NB4 (cell line): ENCODE data around the gene AMIGO1.
A peak's percentile ranks its signal among the peaks of the same experiment; 100 is the strongest.

ENCODE experiments used
- DNase-seq: peaks from one replicate; pipeline ENCODE4 v3.0.0; 2010; ENCODE audit warnings: low read depth
- H3K4me3 ChIP-seq: one replicate; pipeline ENCODE4 v1.5.1; 2011; ENCODE audit warnings: mild to moderate bottlenecking, low read depth, low read length, moderate library complexity
- MYC ChIP-seq: IDR thresholded peaks from 2 replicates; pipeline ENCODE4 v1.6.1; 2011; ENCODE audit warnings: low read depth, low read length
- POLR2A ChIP-seq: IDR thresholded peaks from 2 replicates; pipeline ENCODE4 v1.6.1; 2011; ENCODE audit warnings: mild to moderate bottlenecking; ENCODE audit not compliant: insufficient read length; ENCODE audit errors: extremely low read depth
- TF ChIP-seq, protein P1 (sequence below): IDR thresholded peaks from 2 replicates; pipeline ENCODE4 v1.6.1; 2011; ENCODE audit warnings: low read depth, low read length
- TF ChIP-seq, protein P2 (sequence below): IDR thresholded peaks from one replicate; pipeline ENCODE4 v1.5.1; 2012; ENCODE audit warnings: low read depth, low read length

AMIGO1 gene

DNA sequence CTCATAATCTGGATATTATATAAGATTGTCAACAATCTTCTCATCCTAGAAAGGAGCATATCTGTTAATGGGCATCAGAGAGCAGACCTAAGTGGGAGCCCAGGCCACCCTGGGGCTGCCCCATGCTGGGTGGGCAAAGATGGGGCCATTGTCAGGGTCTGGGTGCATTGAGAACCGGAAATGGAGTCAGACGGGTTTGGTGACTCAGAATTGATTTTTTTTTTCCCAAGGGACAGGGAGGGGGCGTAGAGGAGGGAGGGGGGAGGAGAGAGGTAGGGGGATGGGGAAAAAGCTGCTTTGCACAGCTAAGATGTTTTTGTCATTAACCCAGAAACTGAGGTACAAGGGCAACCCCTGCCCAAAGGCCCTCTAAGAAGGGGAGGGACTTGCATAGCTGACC is 24.5 kb downstream of the AMIGO1 start:
- TF ChIP-seq, protein P1, sequence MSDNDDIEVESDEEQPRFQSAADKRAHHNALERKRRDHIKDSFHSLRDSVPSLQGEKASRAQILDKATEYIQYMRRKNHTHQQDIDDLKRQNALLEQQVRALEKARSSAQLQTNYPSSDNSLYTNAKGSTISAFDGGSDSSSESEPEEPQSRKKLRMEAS, result no peak
- TF ChIP-seq POLR2A, result no peak
- TF ChIP-seq, protein P2, sequence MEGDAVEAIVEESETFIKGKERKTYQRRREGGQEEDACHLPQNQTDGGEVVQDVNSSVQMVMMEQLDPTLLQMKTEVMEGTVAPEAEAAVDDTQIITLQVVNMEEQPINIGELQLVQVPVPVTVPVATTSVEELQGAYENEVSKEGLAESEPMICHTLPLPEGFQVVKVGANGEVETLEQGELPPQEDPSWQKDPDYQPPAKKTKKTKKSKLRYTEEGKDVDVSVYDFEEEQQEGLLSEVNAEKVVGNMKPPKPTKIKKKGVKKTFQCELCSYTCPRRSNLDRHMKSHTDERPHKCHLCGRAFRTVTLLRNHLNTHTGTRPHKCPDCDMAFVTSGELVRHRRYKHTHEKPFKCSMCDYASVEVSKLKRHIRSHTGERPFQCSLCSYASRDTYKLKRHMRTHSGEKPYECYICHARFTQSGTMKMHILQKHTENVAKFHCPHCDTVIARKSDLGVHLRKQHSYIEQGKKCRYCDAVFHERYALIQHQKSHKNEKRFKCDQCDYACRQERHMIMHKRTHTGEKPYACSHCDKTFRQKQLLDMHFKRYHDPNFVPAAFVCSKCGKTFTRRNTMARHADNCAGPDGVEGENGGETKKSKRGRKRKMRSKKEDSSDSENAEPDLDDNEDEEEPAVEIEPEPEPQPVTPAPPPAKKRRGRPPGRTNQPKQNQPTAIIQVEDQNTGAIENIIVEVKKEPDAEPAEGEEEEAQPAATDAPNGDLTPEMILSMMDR, result no peak
- no peak for TF ChIP-seq MYC
- H3K4me3 ChIP-seq, result peak overlapping the region; percentile 81
- peak; percentile 57 for DNase-seq

DNA sequence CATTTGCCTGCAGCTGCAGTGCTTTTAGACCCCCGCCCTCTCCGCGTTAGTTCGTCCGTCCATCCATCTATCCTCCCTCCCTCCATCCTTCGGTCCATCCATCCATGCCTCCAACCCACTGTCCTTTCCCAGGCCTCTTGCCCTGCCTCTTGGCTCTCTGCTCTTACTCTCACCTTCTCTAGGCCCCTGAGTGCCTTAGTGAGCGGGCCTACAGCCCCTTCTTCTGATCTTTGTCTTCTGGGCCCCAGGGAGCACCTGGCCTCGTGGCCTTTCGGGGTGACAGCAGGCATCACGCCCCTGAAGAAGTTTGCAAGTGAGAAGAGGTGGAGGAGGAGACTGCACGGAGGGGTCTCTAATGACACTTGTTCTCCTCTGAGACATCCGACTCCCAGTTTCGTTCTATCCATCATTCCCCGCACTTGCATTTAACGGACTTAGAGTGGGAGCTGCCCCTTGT is 25.0 kb downstream of the AMIGO1 start:
- TF ChIP-seq, protein P1, result no peak
- TF ChIP-seq, protein P2, result no peak
- TF ChIP-seq POLR2A (no peak), MYC (no peak)
- peak overlapping the region; percentile 81 for H3K4me3 ChIP-seq
- no peak for DNase-seq

DNA sequence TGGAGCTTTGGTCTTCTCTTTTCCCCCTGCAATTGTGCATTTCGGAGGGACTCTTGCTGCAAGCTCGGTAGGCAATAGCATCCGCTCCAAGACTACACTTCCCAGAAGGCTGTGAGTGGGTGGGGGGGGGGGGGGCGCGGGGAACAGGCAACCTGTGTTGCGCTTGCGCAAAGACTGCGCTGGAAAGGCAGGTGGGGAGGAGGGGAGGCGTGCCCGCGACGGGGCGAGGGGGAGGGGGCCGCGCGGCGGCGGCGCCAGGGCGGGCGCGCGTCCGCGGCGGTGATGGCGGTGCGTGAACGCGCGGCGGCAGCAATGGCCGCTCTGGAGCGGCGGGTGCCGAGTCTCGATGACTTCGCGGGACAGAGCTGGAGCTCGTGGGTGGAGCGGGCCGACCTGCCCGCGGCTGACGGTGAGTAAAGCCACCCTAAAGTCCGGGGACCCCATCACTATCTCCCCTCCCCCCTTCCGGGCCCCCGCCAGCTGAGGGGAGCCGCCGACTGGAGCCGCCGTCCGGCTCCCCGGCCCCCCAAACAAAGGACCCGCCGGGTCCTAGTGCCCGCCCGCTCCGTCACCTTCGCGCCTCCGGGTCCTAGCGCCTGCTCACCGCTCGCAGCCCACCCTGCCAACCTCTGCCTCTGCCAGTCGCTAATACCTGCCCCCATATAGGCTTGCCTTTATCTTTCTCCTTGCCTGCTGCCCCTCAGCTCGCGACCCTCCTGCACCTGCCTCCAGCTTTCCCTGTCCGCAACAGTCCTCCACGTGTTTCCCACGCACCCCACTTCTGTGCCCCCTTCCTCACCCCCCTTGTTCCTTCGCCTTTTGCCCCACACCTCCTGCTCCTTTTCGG is 25.6 kb downstream of the AMIGO1 start, which contains the start of gene ATXN7L2:
Gene ATXN7L2 (plus strand): TSS at position 234 of the 847 bp plus-strand sequence. CDS start 49 bp downstream, at position 283.
- H3K4me3 ChIP-seq, result peak within 1 kb of the TSS; percentile 81
- peak; percentile 89 for DNase-seq
- TF ChIP-seq POLR2A (peak; percentile 63), MYC (peak; percentile 93)
- TF ChIP-seq, protein P1, result peak; percentile 83
- TF ChIP-seq, protein P2, result no peak

DNA sequence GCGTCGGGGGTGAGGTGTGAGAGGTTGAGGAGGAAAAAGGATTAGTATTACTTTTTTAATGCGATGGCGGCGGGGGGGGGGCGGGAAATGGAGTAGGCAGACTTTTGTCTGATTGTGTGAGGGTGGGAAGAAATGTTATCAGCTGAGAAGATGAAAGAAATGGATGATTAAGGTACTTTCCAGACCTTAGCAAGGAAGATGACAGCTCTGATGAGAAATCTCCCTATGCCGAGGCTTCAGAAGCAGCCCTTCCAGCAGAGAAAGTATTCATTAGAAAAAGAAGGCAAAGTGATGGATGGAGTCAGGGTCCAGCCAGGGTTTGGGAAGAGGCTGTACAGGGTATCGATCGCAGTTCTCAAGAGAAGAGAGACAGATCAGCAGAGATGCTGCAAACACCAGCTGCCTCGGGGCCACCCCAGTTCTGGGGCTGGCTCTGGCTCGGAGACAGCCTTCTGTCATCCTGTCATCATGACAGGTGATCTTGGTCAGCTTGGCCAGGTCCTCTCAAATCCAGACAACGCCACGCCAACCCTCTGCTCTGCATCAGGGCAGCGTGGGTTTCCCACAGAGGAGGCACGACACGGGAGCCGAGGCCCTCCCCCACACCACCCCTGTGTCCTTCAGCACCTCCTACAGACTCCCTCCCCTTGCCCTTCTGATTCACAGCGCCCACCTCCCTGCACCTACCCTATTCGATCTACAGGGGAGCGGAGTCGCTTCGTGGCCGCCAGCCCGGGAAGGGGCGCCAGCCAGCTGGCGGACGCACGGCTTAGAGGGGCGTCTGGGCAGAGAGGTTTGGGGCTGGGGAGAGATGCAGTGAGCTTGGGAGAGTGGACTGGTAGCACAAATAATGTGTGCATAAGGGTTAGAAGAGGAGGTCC is 26.5 kb downstream of the AMIGO1 start:
- H3K4me3 ChIP-seq, result peak overlapping the region; percentile 73
- DNase-seq, result no peak
- TF ChIP-seq MYC (no peak), POLR2A (no peak)
- TF ChIP-seq, protein P2, result no peak
- TF ChIP-seq, protein P1, result no peak

DNA sequence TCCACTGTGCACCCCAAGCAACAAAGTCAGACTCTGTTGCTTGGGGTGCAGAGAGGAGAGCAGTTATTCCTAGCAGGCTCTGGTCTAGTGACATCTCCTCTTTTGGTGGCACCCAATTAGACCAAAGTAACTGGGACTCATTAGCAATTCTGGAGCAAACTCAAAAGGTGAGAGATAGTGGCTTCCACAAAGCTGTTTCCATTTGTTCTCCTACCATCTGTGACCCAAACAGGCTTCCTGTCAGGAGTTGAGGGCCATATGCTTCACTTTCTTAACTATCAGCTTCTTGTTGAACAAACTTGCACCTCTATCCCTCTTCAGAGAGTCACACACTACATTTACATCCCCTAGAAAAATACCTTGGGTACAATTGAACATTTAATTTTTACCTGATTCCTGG is 27.3 kb downstream of the AMIGO1 start:
- H3K4me3 ChIP-seq, result no peak overlapping the region
- DNase-seq, result no peak
- TF ChIP-seq, protein P2, result no peak
- TF ChIP-seq POLR2A (no peak), MYC (no peak)
- TF ChIP-seq, protein P1, result no peak
